Renal cortical epithelial cell (primary cell): ENCODE data around the gene C16orf74. TPM values are rescaled to one million over a fixed set of nuclear protein-coding genes. Genes with fewer than 3 reads are reported as not detected.
A peak's percentile ranks its signal among the peaks of the same experiment; 100 is the strongest.

Experiments used
- DNase-seq: peaks from one replicate; pipeline ENCODE4 v3.0.0-alpha.2; 2011; ENCODE audit warnings: low read depth
- total RNA-seq: library from RNA; depleted of rRNA; stranded (reverse); fragments of >200 nt; gene quantifications from 2 replicates; pipeline ENCODE4 v1.2.3, GENCODE V29; 2014

Gene C16orf74
- total RNA-seq, 1 donor from 2014 or later = 1.6 TPM

DNA sequence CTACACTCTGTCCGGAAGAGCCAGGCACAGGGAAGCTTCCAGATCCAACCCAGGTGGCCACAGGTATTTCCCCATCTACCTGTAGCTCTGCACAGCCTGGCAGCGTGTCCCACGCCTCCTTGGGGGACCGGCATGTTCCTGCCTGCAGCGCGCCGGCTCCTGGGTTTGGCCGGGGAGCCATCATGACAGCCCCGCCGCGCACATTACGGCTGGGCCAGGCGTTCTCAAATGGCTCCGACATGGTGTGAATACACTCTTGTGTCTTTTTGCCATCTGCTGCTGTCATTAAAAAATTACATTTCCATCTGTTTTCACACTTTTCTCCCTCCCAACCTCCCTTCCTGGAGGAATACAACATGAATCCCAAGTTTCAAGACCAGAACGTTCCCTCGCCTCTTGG, 54.1 kb downstream of the C16orf74 start:
- no peak for DNase-seq

DNA sequence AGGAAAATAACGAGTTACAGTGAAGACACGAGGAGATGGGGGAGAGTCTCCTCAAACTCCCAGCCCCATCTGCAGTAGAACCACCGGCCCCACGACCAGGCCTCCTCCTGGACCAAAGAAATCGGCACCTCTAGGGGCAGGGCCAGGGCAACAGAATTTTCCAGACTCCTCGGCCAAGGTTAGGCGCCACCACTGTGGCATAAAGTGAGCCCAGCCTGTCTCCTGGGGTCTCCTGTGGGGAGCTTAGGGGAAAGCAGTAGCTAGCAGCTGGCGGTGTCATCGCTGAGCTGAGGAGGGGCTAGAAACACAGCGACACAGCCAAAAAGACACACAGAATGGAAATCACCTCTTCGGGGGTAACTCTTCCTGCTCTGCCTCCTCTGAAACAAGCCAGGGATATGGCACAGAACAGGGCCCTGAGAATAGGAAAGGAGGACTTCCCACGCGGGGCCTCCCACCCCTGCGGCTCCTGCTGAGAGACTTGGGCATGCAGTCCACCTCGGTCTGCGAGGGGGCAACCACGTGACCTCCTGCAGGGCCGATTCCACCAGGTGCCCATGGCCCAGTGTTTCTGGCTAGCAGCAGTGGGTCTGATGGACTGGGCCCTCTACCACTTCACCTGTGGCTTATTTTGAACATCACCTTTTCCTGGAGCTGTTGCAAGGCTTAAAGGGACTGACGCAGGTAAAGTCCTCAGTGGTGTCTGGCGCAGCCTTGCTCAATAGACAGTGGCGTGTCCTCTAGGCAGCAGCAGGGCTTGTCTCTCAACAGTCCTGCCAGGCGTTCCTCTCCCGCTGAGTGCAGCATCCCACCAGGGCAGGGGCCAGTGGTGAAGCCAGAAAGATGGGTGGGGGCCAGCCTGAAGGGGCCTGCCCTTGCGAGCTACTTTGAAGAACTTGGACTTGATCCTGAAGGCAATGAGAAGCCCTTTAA, 55.4 kb downstream of the C16orf74 start:
- no peak for DNase-seq

DNA sequence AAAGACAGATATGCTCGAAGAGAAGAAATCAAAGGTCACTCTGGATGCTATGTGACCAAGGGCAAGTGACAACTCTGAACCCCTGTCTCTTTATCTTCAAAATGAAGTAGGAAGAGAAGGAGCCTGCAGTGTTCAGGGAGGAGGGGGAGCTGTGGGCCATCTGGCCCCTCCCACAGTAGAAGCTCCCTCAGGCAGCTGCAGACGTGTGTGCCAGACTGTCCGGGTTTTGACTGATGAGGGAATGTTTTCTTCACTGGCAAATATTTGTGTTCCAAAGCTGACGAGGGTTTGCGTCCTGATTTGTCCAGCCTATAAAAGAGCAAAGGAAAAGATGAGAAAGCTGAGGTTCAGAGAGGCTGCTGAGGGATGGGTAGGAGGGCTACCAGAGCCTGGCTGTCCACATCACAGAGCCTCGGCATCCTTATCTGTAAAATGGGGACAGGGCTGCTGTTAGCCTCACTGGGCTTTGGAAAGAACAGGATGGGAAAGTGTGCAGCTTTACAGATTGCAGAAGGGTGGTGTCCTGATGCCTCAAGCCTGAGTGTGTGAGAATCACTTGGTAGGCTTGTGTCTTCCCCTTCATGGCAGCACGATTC, 60.3 kb downstream of the C16orf74 start:
- no peak for DNase-seq

DNA sequence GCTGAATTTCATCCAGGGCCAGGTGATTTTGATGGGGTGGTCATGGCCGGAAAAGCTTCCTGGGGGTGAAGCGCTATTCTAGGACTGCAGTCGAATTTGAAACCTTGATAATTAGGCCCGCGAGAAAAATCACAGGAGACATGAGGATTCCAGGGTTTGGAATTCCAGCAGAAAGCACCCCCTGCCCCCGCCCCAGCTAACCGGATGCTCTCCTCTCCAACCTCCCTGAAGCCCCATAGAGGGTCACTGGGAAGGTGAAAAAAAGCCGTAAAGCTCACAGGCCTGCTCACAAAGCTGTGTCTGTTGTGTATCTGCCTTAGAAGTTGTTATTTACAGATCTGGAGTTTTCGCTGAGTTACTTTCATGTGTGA, 61.0 kb downstream of the C16orf74 start:
- DNase-seq = no peak

DNA sequence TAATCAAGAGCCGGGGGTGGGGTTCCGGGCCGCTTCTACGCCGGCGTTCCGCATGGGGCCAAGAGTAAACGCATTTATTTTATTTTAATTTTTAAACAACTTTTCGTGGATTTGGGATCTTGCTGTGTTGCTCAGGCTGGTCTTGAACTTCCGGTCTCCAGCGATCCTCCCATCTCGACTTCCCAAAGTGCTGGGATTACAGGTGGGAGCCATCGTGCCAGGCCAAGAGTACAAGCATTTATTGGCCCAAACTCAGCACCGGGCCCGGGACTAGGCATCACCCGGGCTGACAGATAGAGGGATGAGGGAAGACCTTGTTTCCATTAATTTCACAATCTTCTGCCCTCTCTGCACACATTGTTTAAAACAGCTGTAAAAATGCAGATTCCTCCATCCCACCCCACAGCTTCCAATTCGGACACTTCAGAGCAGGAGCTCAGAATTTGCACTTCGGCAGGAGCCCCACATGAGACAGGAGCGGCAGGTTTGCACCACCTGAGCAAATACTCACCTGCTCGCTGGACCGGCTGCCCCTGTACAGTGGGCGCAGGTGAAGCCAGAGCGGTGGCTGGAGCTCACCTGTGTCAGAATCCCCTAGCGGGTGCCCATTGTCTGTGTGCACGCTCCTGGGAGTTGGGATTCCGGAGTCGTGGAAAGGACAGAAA, 61.5 kb downstream of the C16orf74 start:
- no peak for DNase-seq

DNA sequence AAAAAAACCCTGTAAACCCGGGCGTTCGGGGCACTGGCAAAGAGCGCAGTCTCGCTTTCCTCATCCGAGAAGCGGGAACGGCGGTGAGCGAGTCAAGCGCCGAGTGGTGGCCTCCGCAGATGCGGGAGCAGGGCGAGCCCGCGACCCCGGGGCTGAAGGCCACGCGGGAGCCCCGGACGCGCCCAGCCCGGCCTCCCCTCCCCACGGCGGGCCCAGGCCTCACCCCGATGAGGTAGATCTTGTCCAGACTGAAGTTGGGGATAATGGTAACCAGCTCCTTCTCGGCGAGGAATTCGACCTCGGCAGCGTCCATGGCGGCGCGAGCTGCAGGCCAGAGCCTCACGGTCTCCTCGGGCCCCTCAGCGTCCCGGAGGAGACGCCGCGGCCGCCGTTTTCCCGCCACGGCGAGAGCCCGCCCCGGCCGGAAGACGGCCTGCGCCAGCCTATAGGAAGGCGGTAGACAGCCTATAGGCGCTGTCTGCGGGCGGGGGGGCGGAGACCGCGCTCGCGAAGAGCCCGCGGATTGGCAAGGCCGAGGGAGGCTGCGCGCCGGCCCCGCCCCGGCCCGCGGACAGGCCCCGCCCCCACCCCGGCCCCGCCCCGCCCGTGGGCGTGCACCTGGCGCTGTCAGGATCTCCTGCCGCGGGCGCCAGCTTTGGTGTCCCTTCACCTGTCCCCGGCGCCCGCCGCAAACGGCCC, 62.2 kb downstream of the C16orf74 start, which contains the start of gene GINS2:
GINS2 (minus strand) TSS at position 369 of the 699 bp plus-strand sequence; CDS start at position 313, 56 bp downstream.
- peak; percentile 70 for DNase-seq

DNA sequence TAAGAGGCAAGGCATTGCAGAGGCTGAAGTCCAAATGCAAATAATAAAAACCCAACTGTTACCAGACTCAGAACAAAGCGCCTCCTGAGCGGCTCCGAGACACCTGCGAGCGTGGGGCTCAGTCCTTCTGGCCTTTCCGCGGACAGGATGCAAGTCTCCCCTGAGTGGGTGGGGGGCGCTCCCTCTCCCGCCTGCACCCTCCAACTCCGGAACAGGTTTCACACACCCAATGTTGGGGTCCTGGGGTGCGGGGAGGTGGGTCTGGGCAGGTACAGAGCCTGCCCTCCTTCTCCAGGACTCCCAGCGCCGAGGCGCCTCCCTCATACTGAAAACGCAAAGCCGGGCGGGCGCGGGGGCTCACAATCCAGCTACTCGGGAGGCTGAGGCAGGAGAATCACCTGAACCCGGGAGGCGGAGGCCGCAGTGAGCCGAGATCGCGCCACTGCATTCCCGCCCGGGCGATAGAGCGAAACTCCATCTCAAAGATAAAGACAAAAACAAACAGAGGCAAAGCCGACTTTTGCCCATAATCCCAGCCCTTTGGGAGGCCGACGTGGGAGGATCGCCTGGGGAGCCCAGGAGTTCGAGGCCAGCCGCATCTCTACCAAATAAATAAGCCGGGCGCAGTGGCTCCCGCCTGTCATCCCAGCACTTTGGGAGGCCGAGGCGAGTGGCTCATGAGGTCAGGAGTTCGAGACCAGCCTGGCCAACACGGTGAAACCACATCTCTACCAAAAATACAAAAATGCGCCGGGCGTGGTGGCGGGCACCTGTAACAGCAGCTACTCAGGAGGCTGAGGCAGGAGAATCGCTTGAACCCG, 63.0 kb downstream of the C16orf74 start:
- DNase-seq = no peak

DNA sequence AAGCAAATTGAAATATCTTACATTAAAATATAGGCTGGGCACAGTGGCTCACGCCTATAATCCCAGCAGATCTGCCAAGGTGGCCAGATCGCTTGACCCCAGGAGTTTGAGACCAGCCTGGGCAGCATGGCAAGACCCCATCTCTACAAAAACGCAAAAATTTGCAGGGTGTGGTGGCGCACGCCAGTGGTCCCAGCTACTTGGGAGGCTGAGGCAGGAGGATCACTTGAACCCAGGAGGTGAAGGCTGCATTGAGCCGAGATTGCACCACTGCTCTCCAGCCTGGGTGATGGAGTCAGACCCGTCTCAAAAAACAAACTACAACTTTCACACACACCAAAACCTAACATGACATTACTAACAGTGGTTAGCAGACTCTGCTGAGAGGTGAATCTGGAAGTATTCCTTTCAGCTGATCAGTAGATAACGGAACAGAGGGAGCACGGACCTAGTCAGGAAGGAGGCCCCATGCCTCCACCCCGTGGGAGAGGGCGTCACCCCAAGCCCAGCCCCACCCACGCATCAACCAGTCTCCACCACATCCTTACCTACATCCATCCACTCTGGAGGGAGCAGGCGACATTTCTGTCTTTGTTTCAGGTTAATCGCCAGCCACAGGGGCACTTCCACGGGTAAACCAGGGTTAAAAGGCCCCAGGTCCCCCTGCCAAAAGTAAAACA, 63.8 kb downstream of the C16orf74 start:
- DNase-seq = no peak

DNA sequence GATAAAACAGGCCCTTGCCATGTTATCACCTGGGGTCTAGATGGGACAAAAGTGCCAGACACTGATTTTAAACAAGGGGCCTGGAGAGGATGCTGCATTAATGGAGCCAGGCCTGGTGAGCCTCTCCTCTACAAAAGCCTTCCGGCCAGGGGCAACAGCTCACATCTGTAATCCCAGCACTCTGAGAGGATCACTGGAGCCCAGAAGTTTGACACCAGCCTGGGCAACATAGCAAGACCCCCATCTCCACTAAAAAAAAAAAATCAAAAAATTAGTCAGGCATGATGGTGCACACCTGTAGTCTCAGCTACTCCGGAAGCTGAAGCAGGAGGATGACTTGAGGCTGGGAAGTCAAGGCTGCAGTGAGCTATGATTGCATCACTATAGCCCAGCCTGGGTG, 65.6 kb downstream of the C16orf74 start:
- DNase-seq = no peak

DNA sequence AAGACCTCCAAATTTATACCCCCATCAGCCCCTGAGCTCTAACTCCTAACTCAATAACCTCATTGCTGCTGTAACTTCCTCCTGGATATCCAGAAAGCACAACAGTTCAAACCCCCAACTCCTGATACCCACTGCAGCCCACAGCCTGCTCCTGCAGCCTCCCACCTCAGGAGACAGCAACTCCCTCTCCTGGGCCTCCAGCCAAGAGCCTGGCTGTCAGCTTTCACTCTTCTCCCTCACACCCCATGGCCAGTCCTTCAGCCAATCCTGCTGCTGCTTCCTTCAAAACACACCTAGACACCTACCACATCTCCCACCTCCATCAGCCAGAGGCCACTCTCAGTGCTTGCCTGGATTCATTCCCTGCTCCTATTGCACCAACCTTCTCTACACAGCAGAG, 67.5 kb downstream of the C16orf74 start:
- DNase-seq = no peak

DNA sequence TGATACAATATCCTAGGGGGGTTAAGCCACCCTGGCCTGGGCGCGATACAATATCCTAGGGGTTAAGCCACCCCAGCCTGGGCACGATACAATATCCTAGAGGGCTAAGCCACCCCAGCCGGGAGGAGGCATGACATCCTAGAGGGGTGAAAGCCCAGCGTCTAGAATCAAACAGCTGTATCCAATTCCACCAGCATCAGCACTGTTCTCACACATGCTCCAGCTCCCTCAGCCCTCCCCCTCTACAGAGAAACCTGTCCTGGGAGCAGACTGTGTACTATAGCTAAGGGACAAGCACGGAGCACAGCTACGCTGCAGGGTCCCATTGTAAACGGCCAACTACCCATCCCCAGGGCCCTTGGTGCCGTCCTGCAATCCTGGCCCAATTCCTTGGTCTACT, 68.4 kb downstream of the C16orf74 start:
- DNase-seq = no peak

DNA sequence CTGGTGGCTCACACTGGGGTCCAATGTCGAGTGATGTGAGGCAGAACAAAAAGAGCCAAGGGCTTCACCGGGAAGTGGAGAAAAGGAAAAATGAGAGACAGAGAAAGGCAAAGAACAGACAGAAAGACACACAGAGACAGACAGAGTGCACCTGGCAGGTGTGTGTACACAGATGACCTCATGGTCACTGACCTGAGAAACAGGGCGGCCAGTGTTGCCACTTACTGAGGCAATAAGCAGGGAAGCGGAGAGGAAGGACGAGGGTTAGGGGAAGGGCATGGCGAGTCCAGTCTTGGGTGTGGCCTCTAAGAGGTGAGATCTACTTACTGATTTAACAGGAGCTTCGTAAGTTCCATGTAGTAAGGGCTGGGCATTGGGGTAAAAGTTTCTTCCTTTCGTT, 69.6 kb downstream of the C16orf74 start:
- DNase-seq = peak; percentile 13

DNA sequence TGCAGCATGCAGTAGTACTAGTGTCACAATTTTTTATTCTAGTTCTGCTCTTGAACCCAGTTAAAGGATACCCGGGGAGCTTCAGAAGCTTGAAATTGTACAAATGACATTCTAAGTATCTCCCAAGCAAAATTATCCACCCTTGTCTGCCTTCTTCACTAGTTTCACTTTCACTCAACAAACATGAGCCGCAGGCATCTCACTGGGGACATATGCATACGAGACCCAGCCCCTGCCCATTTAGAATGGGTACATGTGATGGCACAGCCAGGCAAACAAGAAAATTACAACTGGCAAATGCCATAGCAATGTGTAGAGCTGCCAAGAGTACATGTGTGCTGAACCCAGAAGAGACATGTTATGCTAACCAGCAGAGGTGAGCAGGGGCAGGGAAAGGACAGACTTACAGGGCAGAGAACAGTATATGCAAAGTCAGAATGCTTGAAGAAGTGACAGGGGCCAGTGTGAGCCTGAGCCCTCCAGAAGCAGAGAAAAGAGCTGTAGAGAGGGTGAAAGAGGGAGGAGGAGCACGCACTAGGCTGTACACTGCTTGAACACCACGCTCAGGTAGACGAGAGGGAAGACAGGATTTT, 70.4 kb downstream of the C16orf74 start:
- DNase-seq = no peak

DNA sequence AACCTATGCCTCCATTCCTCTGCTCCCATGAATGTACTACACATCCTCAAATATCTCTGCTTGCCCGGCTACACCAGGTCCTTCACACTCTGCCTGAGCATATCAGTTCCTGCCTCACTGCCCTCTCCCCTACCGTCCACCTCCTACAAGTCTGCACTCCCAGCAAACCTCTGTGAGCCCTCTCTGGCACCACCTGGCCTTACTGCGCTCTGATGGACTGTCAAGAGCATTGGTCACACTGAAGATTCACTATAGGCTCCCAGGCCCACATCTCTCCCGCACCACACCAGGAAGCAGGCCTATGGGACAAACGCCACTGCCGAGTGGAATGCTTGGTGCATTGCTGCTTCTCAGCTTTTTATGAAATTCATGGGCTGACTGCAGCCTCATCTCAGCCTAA, 71.0 kb downstream of the C16orf74 start:
- DNase-seq = no peak

DNA sequence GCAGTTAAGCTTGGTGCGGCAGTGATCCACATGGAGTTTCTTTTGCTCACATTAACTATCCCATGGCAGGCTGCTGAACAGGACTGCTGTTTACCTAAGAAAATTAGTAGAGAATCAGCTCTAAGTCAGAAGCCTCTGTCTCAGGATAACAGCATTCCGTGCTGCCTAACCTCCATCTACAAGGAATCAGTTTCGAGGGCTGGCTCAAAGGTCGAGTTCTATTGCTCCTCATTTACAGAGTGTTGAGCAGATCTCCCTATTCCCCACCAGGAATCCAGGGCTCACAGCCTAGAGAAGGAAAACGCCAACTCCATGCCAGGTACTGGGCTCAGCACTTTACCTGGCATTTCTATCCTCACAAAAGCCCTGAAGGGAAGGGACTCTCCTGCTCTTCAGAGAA, 72.1 kb downstream of the C16orf74 start:
- DNase-seq = no peak

DNA sequence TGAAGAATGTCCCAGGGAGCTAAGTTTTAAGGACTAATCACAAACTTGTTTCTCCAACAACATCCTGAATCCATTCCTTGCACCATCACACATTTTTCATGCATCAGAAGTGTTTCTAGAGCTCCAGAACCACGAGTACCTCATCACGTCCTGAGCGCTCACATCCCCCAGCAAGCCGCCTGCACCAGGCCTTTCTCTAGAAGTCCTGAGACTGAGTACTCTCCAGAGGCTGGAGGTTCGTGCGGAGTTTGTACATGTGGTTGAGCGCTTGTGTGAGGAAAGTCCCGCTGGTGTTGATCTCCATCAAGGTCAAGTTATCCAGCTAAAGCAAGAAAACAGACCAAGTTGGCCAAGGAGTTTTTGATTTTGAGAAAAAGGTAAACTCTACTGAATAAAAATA, 72.9 kb downstream of the C16orf74 start:
- DNase-seq = no peak

DNA sequence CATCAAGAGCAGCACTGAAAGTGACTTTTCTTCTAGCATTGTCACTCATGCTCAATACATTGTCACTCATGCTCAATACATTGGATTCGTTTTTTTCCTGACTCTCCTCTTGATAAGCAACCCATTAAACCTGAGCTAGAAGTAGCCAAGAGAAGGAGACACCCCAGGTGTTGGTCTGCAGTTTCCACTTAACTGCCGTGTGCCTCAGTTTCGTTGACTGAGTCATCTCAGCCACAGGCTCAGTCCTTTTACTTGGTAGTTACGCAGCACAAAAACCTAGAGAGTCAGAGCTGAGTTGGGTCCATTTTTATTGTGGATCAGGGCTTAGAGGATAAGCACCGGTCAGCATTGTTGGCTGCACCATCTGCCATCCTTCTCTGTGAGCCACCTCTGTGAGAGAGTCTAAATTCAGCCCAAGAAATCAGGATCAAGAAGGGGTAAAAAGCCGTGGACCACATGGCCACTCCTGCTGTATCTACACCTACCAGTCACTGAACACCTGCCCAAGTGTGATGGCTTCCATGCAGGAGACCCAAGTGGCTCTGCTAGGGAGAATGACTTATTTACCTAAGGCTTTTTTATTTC, 73.4 kb downstream of the C16orf74 start:
- no peak for DNase-seq

DNA sequence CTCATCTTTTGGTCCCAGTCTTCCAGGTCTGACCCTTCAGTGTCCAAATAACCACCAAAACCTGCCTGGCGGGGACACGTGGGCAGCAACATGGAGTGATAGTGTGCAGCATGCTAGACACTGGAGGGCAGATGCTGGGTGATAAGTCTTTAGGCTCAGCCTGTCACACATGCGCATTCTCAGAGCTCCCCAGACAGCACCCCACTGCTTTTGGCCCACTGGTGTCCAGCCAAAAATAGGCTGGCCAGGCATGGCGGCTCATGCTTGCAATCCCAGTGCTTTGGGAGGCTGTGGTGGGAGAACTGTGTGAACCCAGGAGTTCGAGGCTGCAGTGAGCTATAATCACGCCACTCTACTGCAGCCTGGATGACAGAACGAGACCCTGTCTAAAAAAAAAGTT, 74.4 kb downstream of the C16orf74 start:
- DNase-seq = no peak

DNA sequence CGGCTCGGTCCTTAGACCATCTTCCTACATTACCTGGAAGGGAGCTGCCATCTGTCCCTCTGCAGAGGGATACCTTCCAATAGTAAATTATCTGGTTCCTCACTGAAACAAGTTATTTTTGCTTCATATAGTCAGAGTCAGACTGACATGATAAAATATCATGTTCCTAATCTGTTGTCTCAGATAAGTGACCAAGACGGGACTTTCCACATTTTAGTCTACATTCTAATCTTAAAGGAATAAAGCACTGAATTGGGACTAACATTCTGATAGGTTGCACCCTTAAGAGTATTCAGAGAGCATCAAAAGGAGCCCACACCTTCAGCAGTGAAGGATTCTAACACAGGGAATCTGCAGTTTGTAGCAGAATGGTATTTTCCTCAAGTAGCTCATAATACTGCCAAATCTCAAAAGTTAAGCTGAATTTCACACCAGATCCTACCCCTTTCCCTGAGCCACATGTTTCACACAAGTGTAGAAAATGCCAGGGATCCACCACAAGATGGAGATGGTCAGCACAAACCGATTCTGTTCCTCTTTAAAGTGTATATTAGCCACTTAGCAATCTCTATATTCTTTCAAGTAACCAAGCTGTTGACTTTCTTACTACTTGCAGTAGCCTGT, 75.5 kb downstream of the C16orf74 start:
- peak; percentile 44 for DNase-seq
